Measurements from ENCODE around the gene MMP13. TPM values are rescaled to one million over a fixed set of nuclear protein-coding genes. Genes with fewer than 3 reads are reported as not detected.
"Not testable (repeated sequence)": the region's sequence is repeated elsewhere in the genome, so short reads cannot be mapped to it uniquely, and the experiment has no call there.

The MMP13 gene
- polyA plus RNA-seq (2012; ENCODE audit: missing spikeins), result not detected

GRCh38 chr11:102955624-102956023 lies at the start of gene MMP13:
Gene MMP13 (minus strand): TSS chr11:102955732. CDS start chr11:102955705, 27 bp downstream.
- DNase-seq (ENCODE audit: insufficient read length) (no peak), FAIRE-seq (no peak)
- TF ChIP-seq POLR2A (IDR thresholded peaks at IDR 0.05; ENCODE audit: low read depth, low read length), result no peak
- TF ChIP-seq TAF1 (IDR thresholded peaks at IDR 0.05; ENCODE audit: borderline replicate concordance, low read depth, low read length), result no peak
- TF ChIP-seq POLR2AphosphoS5 (IDR thresholded peaks at IDR 0.05; ENCODE audit: low read depth, low read length), result no peak

DNA sequence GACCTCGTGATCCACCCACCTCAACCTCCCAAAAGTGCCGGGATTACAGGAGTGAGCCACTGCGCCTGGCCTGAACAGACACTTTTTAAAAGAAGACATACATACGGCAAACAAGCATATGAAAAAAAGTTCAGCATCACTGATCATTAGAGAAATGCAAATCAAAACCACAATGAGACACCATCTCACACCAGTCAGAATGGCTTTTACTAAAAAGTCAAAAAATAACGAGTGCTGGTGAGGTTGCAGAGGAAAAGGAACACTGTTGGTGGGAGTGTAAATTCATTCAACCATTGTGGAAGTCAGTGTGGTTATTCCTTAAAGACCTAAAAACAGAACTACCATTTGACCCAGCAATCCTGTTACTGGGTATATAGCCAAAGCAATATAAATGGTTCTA lies 48.7 kb upstream of the MMP13 start:
- DNase-seq (ENCODE audit: insufficient read length); FAIRE-seq: not testable (repeated sequence)

DNA sequence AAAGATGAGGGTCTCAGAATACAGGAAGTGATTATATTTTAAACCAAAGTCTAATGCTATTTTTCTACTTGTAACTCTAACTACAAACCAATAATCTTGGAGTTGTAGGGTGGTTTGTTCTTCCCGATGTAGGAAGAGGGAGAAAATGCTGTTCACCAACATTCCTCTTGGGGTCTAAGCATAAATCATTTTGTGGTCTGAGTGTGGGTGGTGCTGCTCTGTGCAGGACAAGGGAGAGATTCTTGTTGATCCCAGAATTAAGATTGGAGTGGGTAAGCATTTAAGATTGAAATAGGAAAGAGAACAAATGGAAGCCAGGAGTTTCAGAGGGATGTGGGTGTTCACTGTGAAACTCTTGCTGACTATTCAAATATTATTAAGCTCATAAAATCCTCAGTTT lies 38.6 kb upstream of the MMP13 start:
- DNase-seq (ENCODE audit: insufficient read length) (no peak), FAIRE-seq (no peak)
- TF ChIP-seq TAF1 (IDR thresholded peaks at IDR 0.05; ENCODE audit: borderline replicate concordance, low read depth, low read length) (no peak), POLR2A (IDR thresholded peaks at IDR 0.05; ENCODE audit: low read depth, low read length) (no peak), POLR2AphosphoS5 (IDR thresholded peaks at IDR 0.05; ENCODE audit: low read depth, low read length) (no peak)

DNA sequence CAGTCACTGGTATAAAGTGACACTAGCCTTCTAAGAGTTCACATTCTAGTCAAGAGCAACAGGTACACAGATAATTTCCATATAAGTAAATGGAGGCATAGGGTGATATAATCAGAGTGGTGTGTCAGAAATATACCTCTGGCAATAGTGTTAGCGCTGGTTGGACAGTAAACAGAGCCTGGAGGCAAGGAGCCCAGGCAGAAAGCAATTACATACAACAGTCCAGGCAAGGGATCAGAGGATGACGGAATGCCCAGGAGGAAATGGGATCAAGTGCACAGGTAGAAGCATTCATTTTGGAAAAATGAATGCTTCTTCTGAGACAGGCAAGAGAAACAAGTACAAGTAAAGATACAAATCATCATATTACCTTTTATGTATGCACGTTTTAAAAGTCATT lies 36.2 kb upstream of the MMP13 start:
- no peak for FAIRE-seq

GRCh38 chr11:102990145-102990544 lies 34.6 kb upstream of the MMP13 start:
- FAIRE-seq, result no peak
- DNase-seq (ENCODE audit: insufficient read length), result no peak
- TF ChIP-seq TAF1 (IDR thresholded peaks at IDR 0.05; ENCODE audit: borderline replicate concordance, low read depth, low read length), result no peak
- no peak for TF ChIP-seq POLR2A (IDR thresholded peaks at IDR 0.05; ENCODE audit: low read depth, low read length)
- no peak for TF ChIP-seq POLR2AphosphoS5 (IDR thresholded peaks at IDR 0.05; ENCODE audit: low read depth, low read length)

More for the DNA sequence above, 36.2 kb upstream of the MMP13 start:
- no peak for DNase-seq (ENCODE audit: insufficient read length)
- no peak for TF ChIP-seq TAF1 (IDR thresholded peaks at IDR 0.05; ENCODE audit: borderline replicate concordance, low read depth, low read length)
- TF ChIP-seq POLR2AphosphoS5 (IDR thresholded peaks at IDR 0.05; ENCODE audit: low read depth, low read length), result no peak
- TF ChIP-seq POLR2A (IDR thresholded peaks at IDR 0.05; ENCODE audit: low read depth, low read length), result no peak

DNA sequence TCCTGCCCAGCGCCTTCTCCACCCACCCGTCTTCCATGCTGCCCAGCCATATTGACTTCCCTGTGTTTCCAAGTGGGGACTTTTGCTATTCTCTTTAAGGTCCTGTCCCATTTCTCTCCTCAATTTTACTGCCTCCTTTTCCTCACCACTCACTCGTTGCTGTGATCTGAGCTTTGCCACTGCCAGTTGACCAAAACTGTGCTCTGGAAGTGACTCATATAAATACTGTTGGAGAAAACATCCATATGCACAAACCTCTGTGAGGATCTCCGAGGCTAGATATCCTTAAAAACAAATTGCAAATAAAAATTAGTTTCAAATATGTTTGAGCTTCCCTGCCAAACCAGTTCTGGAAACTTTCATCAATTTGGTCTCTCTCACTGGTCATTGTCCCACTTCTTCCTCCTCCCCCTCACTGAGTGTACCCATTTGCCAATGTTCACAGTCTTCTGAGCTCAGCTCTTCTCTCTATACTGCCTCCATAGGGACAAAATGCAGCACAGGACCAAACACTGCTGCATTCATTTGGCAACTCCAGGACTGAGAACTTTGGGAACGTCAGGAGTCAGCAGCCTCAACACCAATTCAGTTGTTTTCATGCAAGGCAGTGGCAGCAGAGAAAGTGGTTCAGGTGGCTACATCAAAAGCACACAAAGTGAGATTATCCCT lies 34.0 kb upstream of the MMP13 start:
- FAIRE-seq, result no peak
- TF ChIP-seq POLR2AphosphoS5 (IDR thresholded peaks at IDR 0.05; ENCODE audit: low read depth, low read length), result no peak
- TF ChIP-seq TAF1 (IDR thresholded peaks at IDR 0.05; ENCODE audit: borderline replicate concordance, low read depth, low read length), result no peak
- no peak for TF ChIP-seq POLR2A (IDR thresholded peaks at IDR 0.05; ENCODE audit: low read depth, low read length)
- no peak for DNase-seq (ENCODE audit: insufficient read length)

GRCh38 chr11:102986815-102987214 lies 31.3 kb upstream of the MMP13 start:
- no peak for DNase-seq (ENCODE audit: insufficient read length)
- TF ChIP-seq POLR2A (IDR thresholded peaks at IDR 0.05; ENCODE audit: low read depth, low read length) (no peak), POLR2AphosphoS5 (IDR thresholded peaks at IDR 0.05; ENCODE audit: low read depth, low read length) (no peak), TAF1 (IDR thresholded peaks at IDR 0.05; ENCODE audit: borderline replicate concordance, low read depth, low read length) (no peak)
- no peak for FAIRE-seq

DNA sequence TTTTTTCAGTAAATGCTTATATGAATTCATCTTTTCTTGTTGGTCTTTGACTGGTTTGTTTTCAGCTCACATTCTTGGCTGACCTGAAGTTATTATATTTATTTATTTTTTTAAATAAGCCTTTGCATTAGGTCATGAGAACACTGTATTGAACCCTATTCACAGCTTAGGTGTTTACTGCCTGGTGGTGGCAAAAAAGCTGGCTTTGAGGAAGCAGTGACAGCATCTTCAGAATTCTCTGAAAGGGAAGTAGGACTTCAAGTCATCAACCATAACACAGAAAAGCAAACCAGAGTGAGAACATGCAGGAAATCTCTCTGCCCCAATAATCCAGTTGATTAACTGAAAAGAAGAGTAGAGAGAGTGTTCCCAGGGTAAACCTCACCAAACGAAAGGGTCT lies 30.3 kb upstream of the MMP13 start:
- DNase-seq (ENCODE audit: insufficient read length), result no peak
- TF ChIP-seq POLR2A (IDR thresholded peaks at IDR 0.05; ENCODE audit: low read depth, low read length) (no peak), POLR2AphosphoS5 (IDR thresholded peaks at IDR 0.05; ENCODE audit: low read depth, low read length) (no peak), TAF1 (IDR thresholded peaks at IDR 0.05; ENCODE audit: borderline replicate concordance, low read depth, low read length) (no peak)
- no peak for FAIRE-seq

DNA sequence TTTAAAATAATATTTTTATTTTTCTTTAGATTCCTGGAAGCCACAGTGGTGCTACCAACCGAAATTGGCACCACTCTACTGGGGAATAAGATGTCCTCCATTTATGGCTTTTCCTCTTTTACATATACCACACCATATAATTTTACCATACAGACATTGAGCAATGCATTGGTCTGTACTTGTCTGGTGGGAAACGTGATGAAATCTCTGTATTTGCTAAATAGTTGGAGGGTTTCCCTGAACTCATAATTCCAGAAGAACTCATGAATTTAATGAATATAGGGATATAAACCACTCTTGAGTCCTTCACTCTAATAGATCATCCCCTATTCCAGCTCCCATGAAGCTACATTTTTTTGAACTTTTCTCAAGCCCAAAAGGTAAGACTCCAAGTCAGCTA lies 28.0 kb upstream of the MMP13 start:
- no peak for FAIRE-seq
- TF ChIP-seq POLR2AphosphoS5 (IDR thresholded peaks at IDR 0.05; ENCODE audit: low read depth, low read length) (no peak), TAF1 (IDR thresholded peaks at IDR 0.05; ENCODE audit: borderline replicate concordance, low read depth, low read length) (no peak), POLR2A (IDR thresholded peaks at IDR 0.05; ENCODE audit: low read depth, low read length) (no peak)

DNA sequence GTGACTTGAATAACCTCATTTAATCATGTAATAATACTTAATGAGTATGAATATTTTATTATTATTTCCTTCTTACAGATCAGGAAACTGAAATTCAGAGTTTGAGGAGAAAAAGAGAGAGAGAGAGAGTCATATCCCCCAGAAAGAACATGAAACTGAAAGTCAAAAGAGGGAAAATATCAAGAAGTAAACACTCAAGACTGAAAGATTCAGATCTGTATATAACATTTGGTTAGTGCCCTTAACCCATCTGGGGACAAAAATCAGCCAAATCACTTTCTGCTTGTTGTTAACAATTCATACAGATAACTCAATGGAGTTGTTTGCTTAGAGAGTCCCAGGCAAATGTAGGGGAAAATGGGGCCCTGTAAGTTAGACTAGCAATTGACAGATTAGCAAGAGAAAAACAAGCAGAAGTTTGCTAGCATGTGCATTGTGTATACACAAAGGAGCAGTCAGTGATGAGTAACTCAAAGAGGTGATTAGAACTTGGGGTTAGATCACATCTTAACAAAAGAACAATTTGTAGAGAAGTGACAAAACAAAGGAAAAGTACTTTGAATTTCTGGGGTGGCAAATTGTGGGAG lies 25.9 kb upstream of the MMP13 start:
- FAIRE-seq, result no peak
- TF ChIP-seq POLR2AphosphoS5 (IDR thresholded peaks at IDR 0.05; ENCODE audit: low read depth, low read length) (no peak), TAF1 (IDR thresholded peaks at IDR 0.05; ENCODE audit: borderline replicate concordance, low read depth, low read length) (no peak), POLR2A (IDR thresholded peaks at IDR 0.05; ENCODE audit: low read depth, low read length) (no peak)
- no peak for DNase-seq (ENCODE audit: insufficient read length)

More for the DNA sequence above, 28.0 kb upstream of the MMP13 start:
- DNase-seq (ENCODE audit: insufficient read length), result no peak

DNA sequence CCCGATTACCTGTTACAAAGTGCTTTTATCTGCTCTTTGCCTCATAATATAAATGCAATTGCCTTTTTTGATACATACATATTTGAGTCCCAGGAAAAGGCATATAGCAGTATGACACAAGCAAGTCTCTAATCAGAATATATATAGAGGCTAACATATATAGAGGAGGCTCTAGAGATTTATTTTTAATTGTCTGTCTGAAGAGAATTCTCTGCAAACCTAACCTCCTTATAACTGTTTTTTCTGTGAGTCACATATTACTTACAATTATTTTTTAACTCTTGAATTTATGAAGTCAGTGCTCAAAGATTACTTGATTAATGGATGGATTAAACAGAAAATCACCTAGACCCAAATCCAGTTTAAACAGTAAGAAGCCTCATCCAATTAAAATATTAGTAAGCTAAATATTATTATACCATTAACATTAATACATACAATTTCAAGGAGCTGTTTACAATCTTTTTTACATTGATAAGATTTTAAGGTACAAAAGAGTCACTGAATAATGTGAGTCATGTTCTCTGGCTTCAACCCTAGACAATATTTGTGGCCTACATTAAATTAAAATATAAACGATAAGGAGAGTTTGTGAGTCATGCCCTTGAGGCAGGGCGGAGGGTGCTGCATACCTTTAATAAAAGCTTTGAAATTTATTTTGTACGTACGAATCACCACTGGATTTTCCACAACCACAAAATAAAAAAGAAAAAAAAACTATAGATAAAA lies 19.2 kb upstream of the MMP13 start:
- DNase-seq (ENCODE audit: insufficient read length) (no peak), FAIRE-seq (no peak)
- TF ChIP-seq POLR2AphosphoS5 (IDR thresholded peaks at IDR 0.05; ENCODE audit: low read depth, low read length) (no peak), POLR2A (IDR thresholded peaks at IDR 0.05; ENCODE audit: low read depth, low read length) (no peak), TAF1 (IDR thresholded peaks at IDR 0.05; ENCODE audit: borderline replicate concordance, low read depth, low read length) (no peak)

DNA sequence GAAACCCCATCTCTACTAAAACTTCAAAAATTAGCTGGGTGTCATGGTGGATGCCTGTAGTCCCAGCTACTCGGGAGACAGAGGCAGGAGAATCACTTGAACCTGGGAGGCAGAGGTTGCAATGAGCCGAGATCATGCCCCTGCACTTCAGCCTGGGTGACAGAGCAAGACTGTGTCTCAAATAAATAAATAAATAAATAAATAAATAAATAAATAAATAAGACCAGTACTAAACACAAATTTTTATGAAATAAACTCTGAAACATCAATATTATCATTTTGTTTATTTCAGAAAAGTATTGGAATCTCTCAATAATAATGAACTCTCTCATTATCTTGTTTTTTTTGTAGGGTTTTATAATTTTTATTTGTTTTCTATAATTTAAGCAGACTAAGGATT lies 18.2 kb upstream of the MMP13 start:
- not testable (repeated sequence) for DNase-seq (ENCODE audit: insufficient read length); FAIRE-seq
